A673 (cell line): ENCODE measurements around the gene P2RX6. TPM values are rescaled to one million over a fixed set of nuclear protein-coding genes. Genes with fewer than 3 reads are reported as not detected.

Source experiments
- BruUV-seq: library from RNA; stranded (reverse); fragments of 400-500 nt; replicated peaks from 2 replicates; lab custom pipeline; 2021; lab: Mats Ljungman, UMichigan
- CTCF ChIA-PET: fragments of 300-600 bp; sonication (Branson Sonifier 250); formaldehyde crosslinking; loops from one replicate; lab custom pipeline; 2022; ENCODE audit warnings: antibody characterized with exemption; lab: Charles Lee
- POLR2A ChIA-PET: fragments of 300-600 bp; sonication (Branson Sonifier 250); formaldehyde crosslinking; loops from one replicate; lab custom pipeline; 2022; ENCODE audit warnings: antibody characterized with exemption; ENCODE audit not compliant: low non-redundant PET; lab: Charles Lee
- DNase-seq: peaks from one replicate; pipeline ENCODE4 v3.0.0-alpha.2; 2015; ENCODE audit warnings: low spot score
- H3K27ac ChIP-seq: fragments of 200-600 bp; sonication (generic); 2 replicates; pipeline ENCODE4 v1.5.1; 2016; ENCODE audit warnings: mixed run types, low read depth, mild to moderate bottlenecking, mixed read lengths, antibody characterized with exemption, low read length; ENCODE audit not compliant: poor library complexity, severe bottlenecking
- H3K27me3 ChIP-seq: fragments of 200-600 bp; sonication (generic); replicated peaks from 2 replicates; pipeline ENCODE4 v1.6.1; 2017; ENCODE audit warnings: mixed run types, low read depth, mild to moderate bottlenecking, mixed read lengths, antibody characterized with exemption, low read length; ENCODE audit not compliant: insufficient read depth, poor library complexity
- H3K36me3 ChIP-seq: fragments of 200-600 bp; sonication (generic); 2 replicates; pipeline ENCODE4 v1.6.1; 2016; ENCODE audit warnings: mixed run types, mild to moderate bottlenecking, mixed read lengths, antibody characterized with exemption, low read length; ENCODE audit not compliant: insufficient read depth, poor library complexity, severe bottlenecking
- H3K4me1 ChIP-seq: fragments of 200-600 bp; sonication (generic); 2 replicates; pipeline ENCODE4 v1.6.1; 2017; ENCODE audit warnings: mixed run types, mild to moderate bottlenecking, mixed read lengths, antibody characterized with exemption, low read length; ENCODE audit not compliant: insufficient read depth, poor library complexity, severe bottlenecking
- H3K4me3 ChIP-seq: fragments of 200-600 bp; sonication (generic); 2 replicates; pipeline ENCODE4 v1.5.1; 2016; ENCODE audit warnings: low read depth, mixed run types, mild to moderate bottlenecking, mixed read lengths, low read length; ENCODE audit not compliant: poor library complexity, severe bottlenecking
- H3K9me3 ChIP-seq: fragments of 200-600 bp; sonication (generic); 2 replicates; pipeline ENCODE4 v1.6.1; 2016; ENCODE audit warnings: mixed run types, low read depth, mild to moderate bottlenecking, mixed read lengths, antibody characterized with exemption, low read length; ENCODE audit not compliant: poor library complexity, severe bottlenecking
- CTCF ChIP-seq: fragments of 300-800, 200-600 bp; sonication (generic); conservative IDR thresholded peaks from 2 replicates; pipeline ENCODE4 v1.5.1; 2017; ENCODE audit warnings: low read depth, mild to moderate bottlenecking, antibody characterized with exemption, low read length, moderate library complexity, mixed read lengths
- EZH2 ChIP-seq: fragments of 200-600 bp; sonication (generic); IDR thresholded peaks from 2 replicates; pipeline ENCODE4 v1.6.1; 2017; ENCODE audit warnings: borderline replicate concordance, low read depth, mild to moderate bottlenecking, mixed read lengths, antibody characterized with exemption, low read length; ENCODE audit not compliant: poor library complexity, severe bottlenecking
- intact Hi-C: fragments of 100-400 bp; cut with micrococcal nuclease; formaldehyde crosslinking; loops from one replicate; pipeline ENCODE4 v1.10.0; 2022; ENCODE audit not compliant: unreplicated experiment
- total RNA-seq: library from RNA; stranded (reverse); gene quantifications from 2 replicates; pipeline ENCODE4 v1.2.3, GENCODE V29; 2021

P2RX6 gene
- total RNA-seq, 1 experiment from 2014 or later: 0.43 TPM

- POLR2A ChIA-PET: no interaction called here
- no TSS peak for BruUV-seq
- Histone ChIP-seq H3K27ac (no peak overlapping the region), H3K4me3 (no peak overlapping the region), H3K4me1 (no peaks in the 10 kb centered on the region), H3K27me3 (no peaks in the 10 kb centered on the region), H3K9me3 (no peaks in the 10 kb centered on the region), H3K36me3 (no peaks in the 10 kb centered on the region)
- CTCF ChIA-PET: no interaction called here
- intact Hi-C loops: no loop called here
- TF ChIP-seq CTCF (no peak), EZH2 (no peak)
- DNase-seq: no peak
Observed at GRCh38 chr22:21022507-21022906, 7.5 kb downstream of the P2RX6 start.

- CTCF ChIA-PET: interaction anchor here (0.6 to 0.7 kb wide), 2 partner anchors 239 to 1084 kb away, joined by 3 to 4 read pairs; no protein-coding TSS in a partner anchor
- BruUV-seq: no TSS peak
- TF ChIP-seq CTCF (no peak), EZH2 (no peak)
Observed at GRCh38 chr22:21022955-21023614, 8.1 kb downstream of the P2RX6 start.

GRCh38 chr22:21025266-21025665 lies 10.3 kb downstream of the P2RX6 start:
- TF ChIP-seq CTCF: no peak
- TF ChIP-seq EZH2: no peak
- CTCF ChIA-PET: no interaction called here
- no peaks in the 10 kb centered on the region for H3K4me1 ChIP-seq
- DNase-seq: no peak
- H3K36me3 ChIP-seq: no peaks in the 10 kb centered on the region
- H3K27me3 ChIP-seq: no peaks in the 10 kb centered on the region
- no peak overlapping the region for H3K4me3 ChIP-seq
- no TSS peak for BruUV-seq
- intact Hi-C loops: no loop called here
- no peaks in the 10 kb centered on the region for H3K9me3 ChIP-seq
- POLR2A ChIA-PET: no interaction called here
- no peak overlapping the region for H3K27ac ChIP-seq

More at GRCh38 chr22:21022955-21023614, 8.1 kb downstream of the P2RX6 start:
- DNase-seq: no peak
- no peak overlapping the region for H3K4me3 ChIP-seq
- no peak overlapping the region for H3K27ac ChIP-seq
- intact Hi-C loops: no loop called here
- no peaks in the 10 kb centered on the region for H3K9me3 ChIP-seq
- H3K27me3 ChIP-seq: no peaks in the 10 kb centered on the region
- H3K4me1 ChIP-seq: no peaks in the 10 kb centered on the region
- no peaks in the 10 kb centered on the region for H3K36me3 ChIP-seq
- POLR2A ChIA-PET: no interaction called here
